HG03095 (cell line): ENCODE data around the gene PPM1B.
A peak's percentile ranks its signal among the peaks of the same experiment; 100 is the strongest.
"Not testable (repeated sequence)": the region's sequence is repeated elsewhere in the genome, so short reads cannot be mapped to it uniquely, and the experiment has no call there.

Experiments used
- ATAC-seq: cut with Tn5 transposase; IDR thresholded peaks from one replicate; pipeline ENCODE4 v1.9.1; 2021; ENCODE audit warnings: moderate library complexity; ENCODE audit not compliant: unreplicated experiment

PPM1B gene

DNA sequence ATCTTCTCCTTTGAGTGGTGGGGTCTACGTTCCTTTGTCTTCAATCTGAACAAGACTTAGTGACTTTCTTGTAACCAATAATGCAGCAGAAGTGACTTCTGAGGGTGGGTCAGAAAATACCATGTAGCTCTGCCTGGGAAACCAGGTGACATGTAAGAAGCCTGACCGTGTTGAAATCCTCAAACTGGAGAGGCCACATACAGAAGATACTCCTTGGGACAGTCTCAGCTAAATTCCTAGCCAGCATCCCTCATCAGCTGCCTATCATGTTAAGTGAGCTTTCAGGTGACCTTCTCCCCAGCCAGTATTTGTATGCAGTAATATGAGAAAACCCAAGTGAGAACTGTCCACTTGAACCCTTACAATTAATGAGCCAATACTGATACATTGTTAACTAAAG lies 27.0 kb downstream of the PPM1B start:
- ATAC-seq, result no peak

DNA sequence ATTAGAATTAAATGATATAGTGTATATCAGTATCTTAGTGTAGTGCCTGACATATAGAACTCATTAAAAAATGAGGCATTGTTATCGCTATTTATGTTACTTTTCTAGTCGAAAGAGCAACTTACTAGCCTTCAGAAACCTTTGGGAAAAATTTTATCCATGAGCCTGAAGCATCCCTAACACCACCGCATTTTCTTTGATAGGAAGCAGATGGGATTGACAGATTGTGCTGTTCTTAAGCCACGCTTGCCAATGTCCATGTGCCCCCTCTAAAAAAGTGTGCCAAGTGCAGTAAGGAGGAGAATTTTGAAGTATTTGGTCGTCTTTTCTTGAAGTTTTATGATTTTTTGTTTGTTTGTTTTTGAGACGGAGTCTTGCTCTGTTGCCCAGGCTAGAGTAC lies 29.1 kb downstream of the PPM1B start:
- ATAC-seq, result no peak

DNA sequence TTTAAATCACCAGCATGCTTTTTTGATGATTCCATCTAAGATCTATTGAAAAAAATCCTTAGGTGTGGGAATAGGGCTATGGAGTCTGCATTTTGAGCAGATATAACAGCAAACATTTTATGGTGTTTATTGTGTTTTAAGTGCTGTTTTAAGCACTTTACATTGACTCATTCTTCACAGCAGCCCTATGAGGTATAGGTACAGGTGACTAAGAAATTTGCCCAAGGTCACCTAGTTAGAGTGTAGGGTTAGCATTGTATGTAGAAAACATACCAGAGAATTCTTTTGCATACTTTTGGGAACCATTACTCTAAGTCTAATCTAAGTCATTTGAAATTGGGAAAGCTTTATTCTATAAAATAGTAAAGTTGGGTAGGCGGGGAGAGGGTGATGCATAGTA lies 31.3 kb downstream of the PPM1B start:
- no peak for ATAC-seq

DNA sequence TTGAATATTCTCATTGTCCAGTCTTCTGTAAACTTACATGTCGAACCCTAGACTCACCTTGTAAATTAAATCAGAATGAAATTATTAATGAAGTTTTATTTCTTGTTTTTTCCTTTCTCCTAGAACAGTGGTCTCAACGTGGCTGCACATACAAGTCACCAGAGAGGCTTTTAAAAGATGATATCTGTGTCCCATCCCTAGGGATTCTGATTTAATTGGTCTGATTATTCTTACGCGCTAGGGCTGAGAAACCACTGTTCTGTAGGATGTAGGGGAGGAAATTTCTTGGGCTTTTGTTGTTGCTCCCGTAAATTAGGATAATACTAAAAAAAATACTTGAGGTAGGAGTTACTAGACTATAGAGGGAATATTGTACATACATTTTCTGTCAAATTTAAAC lies 32.1 kb downstream of the PPM1B start:
- no peak for ATAC-seq

DNA sequence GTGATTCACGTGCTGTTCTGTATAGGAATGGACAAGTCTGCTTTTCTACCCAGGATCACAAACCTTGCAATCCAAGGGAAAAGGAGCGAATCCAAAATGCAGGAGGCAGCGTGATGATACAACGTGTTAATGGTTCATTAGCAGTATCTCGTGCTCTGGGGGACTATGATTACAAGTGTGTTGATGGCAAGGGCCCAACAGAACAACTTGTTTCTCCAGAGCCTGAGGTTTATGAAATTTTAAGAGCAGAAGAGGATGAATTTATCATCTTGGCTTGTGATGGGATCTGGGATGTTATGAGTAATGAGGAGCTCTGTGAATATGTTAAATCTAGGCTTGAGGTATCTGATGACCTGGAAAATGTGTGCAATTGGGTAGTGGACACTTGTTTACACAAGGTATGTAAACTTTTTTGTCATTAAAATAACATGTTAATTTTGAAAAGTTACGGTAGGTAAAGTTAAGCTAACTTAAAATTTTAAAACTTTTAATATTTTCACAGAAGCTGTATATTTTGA lies 33.0 kb downstream of the PPM1B start:
- no peak for ATAC-seq

DNA sequence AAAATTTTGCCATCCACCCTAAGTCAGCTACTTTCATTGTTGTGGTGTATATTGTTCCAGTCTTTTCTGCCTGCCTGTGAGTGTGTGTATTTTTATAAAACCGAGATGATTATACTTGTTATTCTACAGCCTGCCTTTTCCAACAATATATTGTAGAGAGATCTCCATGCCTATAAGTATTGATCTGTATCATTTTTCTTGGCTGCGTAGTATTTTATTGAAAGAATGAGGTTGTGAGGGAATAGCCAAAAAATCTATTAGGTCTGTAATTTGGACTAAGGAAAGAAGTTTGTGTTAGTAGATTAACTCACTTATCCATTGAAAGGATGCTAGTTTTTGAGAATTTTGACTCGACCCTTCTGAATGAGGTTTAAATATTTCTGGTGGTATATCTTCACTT lies 34.9 kb downstream of the PPM1B start:
- no peak for ATAC-seq

DNA sequence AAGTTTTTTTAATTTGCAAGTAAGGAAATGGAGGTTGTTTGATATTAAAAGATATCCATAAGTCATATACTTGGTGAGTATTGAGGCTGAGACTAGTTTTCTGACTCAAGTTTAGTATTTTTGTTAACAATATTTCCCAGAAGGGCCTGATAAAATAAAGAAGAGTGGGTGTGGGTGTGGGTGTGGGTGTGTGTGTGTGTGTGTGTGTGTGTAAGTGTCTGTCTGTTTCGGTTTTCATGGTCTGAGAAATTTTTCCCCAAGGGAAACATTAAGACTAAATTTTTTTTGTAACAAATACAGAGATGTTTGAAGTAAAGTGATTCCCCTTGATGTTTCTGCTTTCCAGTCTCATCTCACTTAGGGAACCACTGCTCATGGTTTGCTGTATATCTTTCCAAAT lies 36.5 kb downstream of the PPM1B start:
- no peak for ATAC-seq

DNA sequence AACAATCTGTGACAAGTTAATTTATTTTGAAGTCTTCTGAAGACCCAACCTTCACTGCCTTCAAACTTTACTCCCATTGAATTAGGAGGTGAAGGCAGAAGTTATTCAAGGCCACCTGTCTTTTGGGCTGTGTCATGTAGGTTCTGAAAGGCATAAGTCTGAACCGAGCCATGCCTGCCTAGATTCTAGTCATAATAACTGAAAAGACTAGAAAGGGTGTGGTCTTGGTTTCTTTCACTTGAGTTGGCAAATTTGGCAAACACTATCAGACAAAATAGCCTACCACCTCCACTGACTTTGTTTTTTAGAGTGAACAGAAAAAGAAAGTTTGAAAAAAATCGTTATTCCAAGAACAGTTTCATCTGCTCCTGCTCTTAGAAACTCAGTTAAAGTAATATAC lies 38.4 kb downstream of the PPM1B start:
- ATAC-seq, result no peak

DNA sequence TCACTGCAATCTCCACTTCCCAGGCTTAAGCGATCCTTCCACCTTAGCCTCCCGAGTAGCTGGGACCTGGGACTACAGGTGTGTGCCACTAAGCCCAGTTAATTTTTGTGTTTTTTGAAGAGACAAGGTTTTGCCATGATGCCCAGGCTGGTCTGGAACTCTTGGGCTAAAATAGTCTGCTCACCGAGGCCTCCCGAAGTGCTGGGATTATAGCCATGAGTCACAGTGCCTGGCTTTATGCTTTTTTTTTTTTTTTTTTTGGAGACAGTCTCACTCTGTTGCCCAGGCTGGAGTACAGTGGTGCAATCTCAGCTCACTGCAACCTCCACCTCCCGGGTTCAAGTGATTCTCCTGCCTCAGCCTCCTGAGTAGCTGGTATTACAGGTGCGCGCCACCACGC lies 39.0 kb downstream of the PPM1B start:
- ATAC-seq, result not testable (repeated sequence)

DNA sequence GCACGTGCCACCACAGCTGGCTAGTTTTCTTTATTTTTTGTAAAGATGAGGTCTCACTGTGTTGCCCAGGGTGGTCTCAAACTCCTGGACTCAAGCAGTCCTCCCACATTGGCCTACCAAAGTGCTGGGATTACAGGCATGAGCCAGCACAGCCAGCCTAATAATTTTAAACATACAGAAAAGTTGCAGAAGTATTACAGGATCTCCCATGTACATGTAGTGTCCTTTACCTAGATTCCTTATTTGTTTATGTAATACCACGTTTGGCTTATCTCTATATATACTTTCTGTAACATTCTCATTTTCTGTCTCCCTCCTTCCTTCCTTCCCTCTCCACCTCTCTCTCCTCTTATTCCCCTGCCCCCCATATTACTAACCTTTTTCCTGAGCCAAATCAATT lies 41.7 kb downstream of the PPM1B start:
- ATAC-seq, result no peak

DNA sequence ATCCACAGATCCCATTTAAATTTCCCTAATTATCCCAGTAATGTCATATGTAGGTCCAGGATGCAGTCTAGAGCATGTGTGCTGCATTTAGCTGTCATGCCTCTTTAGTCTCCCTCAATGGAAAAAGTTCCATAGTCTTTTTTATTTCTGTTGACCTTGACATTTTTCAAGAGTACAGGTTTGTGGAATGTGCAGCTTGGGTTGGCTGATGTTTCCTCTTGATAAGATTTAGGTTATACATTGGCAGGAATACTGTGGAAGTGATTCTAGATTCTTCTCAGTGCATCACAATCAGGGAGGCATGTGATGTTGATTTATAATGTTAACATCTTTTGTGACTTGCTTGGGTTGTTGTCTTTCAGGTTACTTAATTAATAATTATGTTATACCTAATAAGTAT lies 42.5 kb downstream of the PPM1B start:
- ATAC-seq, result no peak

DNA sequence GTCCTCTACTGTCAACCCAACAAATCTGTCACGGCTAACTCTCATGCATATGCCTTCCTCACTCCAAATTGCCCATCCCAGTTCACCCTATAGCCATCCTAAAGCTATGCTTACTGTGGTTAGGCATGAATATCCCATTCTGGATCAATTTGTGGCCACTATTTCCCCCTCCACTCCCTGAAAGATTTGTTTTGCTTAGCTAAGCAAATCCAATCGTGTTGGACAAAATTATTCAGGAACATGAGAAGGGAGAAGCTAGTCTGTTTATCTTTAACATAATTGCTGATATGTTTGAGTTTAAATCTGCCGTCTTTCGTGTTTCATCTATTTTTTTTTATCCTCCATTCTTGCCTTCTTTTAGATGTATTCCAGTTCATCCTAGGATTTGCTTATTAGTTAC lies 43.6 kb downstream of the PPM1B start:
- ATAC-seq, result no peak

DNA sequence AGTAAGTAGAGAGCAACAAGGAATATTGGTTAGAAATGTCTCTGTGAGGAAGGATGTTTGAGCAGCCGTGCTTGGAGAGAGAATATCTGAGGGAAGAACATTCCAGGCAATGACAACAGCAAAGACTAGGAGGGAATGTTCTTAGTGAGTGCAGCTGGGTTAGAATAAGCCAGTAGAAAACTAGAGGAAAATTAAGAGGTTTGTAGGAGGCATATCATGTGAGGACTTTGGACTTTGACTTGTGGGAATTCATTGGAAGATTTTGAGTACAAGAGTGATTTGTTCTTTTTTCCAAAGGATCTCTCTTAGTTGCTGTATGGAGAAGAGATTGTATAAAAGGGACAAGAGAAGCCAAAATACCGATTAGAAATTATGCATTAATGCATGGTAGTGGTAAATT lies 47.2 kb downstream of the PPM1B start:
- ATAC-seq, result no peak

DNA sequence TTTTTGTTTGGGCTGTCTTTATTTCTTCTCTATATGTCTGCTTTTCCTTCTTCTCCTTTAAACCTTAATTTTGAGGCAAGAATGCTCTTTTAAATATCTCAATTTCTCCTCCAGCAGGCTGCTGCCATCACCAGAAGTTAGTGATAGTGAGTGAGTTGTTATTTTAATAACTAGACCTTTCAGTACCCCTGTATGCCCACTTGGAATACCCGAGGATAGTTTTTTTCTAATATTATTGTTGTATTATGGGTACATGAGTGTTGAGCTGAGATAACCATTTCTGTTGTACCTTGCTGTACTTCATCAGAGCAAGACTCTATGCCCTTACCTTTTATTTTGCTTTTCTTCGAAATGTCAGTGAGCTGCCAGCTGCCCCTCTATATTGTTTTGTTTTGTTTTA lies 50.1 kb downstream of the PPM1B start:
- ATAC-seq, result no peak

DNA sequence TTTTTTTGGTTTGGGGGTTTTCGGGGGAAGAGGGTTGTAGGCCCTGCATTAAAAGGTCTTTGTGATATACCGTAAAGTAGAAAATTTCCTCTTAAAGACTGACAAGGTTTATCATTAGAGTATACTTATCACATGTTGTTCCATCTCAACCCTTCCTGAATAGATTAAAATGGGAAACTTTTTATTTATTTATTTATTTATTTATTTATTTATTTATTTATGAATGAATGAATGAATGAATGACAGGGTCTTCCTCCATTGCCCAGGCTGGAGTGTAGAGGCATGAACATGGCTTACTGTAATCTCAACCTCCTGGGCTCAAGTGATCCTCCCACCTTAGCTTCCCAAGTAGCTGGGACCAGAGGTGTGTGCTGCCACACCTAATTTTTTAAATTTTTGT lies 58.1 kb downstream of the PPM1B start:
- no peak for ATAC-seq

DNA sequence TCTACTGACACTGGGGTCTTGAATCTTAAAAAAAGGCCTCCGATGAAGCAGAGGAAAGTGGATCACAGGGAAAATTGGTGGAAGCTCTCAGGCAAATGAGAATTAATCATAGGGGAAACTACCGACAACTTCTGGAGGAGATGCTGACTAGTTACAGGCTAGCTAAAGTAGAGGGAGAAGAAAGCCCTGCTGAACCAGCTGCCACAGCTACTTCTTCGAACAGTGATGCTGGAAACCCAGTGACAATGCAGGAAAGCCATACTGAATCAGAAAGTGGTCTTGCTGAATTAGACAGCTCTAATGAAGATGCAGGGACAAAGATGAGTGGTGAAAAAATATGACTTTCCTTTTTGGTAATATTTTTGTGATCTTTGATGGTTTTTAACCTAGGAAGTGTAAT lies 61.7 kb downstream of the PPM1B start:
- ATAC-seq, result no peak

DNA sequence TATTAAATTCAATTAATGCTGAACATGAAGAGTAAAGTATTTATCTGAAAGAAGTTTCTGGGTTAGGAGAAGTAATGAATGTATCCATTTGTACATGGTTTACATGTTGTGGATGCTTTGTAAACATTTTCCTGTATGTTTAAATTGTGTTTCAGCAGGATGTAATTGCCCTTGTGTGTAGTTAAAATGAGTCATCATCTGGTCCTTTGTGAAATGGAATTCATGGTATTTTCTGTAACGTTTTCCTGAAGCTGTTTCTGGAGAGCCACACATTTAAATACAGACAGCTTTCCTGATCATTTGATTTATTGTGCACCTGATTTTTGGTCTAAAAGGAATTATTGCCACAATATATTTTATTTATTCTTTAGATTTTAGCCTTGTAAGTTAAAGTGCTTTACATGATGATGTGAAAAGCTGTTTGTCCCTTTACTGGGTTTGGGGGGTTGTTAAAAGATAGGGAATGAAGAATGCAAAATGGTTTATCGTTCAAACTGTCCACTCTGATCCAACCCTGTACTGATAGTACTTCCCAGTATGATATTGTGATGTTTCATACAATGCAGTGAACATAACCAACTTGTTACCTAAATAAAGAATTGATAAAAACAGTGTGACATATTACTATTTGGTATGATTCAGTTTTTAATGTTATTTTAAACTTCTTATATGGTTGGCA lies 64.9 kb downstream of the PPM1B start:
- no peak for ATAC-seq

DNA sequence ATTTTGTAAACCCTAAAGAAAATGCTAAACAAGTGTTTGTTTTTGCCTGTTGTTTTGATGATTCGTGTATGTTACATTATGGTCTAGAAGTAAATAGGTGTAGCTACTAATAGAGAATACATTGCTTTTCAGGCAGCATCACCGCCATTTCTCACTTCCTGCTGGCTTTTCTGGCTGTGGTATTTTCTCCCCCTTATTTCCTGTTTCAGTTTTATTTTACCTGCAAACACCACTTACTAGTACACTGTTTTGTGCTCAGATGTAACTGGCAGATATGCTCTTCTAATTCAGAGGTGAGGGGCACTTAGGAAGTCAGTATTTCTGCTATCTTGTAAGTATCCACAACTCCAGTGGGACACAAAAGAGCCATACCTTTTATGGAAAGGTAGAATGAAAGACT lies 68.5 kb downstream of the PPM1B start:
- ATAC-seq, result peak; percentile 73

DNA sequence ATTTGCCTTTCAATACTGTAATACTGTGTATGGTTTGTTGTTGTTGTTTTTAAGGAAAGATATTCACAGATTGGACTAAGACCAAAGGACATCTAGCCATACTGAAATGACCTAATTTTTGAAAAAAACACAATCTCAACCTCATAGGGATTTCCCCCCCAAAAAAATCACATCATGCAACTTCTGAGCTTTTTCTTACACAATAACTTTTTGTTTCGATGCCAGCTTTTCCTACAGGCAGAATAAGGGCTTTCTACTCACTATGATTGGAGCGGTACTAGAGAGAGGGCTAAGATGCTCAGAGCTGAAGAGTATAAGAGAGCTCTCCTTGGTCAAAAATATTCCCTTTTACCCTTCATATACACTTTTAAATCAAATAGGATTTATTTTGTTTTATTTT lies 74.2 kb downstream of the PPM1B start:
- no peak for ATAC-seq

DNA sequence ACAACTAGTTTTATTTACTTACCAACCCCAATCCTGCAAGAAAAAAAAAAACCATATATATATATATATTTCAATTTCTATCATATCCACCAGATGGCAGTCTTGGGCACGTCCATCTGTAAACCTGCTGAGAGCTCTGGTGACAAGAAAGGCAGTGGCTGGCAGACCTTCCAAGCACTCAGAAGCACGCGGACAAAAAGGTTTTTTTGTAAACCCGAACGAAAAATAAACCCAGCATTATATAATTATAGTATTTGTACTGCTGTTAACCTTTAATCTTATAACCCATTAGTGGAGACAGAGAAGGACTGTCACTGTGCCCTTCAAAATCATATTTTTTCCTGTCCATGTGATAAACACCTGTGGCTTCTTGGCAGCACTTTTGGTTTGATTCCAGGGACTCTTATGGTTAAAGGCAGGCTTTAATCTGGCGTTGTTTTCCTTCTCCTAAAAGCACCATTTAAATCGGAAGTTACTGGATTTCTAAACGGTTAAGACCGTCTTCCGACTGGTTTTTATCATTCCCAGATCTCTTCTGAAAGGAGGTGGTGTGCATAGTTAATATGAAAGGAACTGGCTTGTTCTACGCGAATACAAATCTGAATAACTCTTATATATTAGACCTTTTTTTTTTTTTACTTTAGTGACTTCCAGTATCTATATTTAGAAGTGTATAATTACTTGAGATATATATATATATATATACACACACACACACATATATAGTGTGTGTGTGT lies 75.6 kb downstream of the PPM1B start:
- ATAC-seq, result no peak

DNA sequence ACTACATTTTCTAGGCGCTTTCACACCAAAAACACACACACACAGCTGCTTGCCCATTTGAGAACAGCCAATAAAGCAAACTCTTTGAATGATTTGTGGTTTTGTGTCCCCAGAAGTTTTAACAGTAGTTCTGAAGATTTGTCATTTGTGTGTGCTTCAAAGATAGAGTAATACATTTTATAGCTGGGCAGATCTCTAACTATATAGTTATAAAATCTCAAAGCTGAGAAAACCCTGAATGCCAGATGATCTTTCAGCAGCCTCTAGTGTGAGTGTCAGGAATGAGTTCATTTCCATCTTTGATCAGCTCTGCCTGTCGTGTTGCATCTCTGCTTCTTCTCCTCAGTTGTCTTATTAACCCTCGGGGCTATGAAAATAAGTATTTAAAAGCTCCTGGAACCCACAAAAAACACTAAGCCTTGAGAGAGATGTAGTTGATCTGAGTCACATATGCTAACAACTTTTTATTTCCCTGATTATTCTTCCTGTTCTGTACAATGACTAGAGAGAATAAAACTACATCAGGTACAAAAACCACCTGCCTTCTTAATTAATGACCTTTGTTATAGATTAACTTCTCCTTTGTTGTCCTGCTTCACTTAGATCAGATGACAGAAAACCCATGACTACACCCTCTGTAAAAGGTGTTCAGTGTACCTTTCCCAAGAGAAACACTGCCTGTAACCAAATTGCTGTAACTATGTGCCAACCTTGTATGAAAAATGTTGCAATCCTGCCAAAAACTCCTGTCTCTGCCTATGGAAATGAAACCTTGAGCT lies 76.6 kb downstream of the PPM1B start:
- no peak for ATAC-seq

DNA sequence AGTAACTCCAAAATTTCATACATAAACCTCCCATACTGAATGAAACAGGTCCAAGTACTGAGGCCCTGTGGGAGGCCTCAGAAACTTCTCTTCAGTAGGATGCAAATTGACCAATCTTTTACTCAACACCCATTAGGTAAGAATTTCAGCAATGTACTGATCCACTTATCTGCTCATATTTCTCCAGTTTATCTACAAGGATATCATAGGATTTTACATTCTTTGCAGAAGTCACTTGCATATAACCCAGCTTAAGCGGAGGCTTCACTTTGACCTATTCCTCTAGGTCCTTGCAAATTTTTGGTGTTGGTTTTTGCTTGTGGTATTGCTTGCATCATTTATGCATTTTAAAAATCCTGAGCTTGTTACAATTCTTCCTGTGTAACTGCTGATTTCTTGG lies 77.8 kb downstream of the PPM1B start:
- ATAC-seq, result no peak
